ENCODE data around the gene ZNF837.

Gene ZNF837

GRCh38 chr19:58394821-58395219 is 14.0 kb upstream of the ZNF837 start:
- no peak for FAIRE-seq
- TF ChIP-seq TAF1 (IDR thresholded peaks at IDR 0.05; ENCODE audit: borderline replicate concordance, low read depth, low read length) (no peak), POLR2A (IDR thresholded peaks at IDR 0.05; ENCODE audit: low read depth, low read length) (no peak), POLR2AphosphoS5 (IDR thresholded peaks at IDR 0.05; ENCODE audit: low read depth, low read length) (no peak; the same call in 1 of the 2 replicates)
- DNase-seq (ENCODE audit: insufficient read length) = no peak

GRCh38 chr19:58393725-58394033 is 12.8 kb upstream of the ZNF837 start:
- FAIRE-seq = no peak
- TF ChIP-seq TAF1 (IDR thresholded peaks at IDR 0.05; ENCODE audit: borderline replicate concordance, low read depth, low read length) (no peak), POLR2A (IDR thresholded peaks at IDR 0.05; ENCODE audit: low read depth, low read length) (no peak)
- no peak for DNase-seq (ENCODE audit: insufficient read length)

DNA sequence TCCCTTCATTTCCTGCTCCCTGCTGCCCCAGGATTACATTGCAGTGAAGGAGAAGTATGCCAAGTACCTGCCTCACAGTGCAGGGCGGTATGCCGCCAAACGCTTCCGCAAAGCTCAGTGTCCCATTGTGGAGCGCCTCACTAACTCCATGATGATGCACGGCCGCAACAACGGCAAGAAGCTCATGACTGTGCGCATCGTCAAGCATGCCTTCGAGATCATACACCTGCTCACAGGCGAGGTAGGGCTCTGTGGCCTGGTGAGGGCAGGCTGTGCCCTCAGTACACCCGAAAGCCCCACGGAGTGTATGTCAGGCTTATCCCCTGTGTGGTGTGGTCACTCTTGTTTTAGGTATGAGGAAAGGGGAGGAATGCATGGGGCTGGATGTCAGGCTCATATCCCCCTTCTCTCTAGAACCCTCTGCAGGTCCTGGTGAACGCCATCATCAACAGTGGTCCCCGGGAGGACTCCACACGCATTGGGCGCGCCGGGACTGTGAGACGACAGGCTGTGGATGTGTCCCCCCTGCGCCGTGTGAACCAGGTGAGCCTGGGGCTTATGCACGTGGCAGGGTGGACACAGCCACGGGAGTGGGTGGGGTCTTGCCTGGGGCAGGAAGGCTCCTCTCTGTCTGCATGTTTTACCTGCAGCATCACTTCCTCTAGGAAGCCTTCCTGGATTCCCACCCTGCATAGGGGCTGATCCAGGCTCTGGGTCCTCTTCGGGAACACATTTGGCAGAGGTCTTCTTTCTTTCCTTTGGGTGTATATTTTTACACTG is 12.3 kb upstream of the ZNF837 start:
- FAIRE-seq (no peak), DNase-seq (ENCODE audit: insufficient read length) (no peak)
- peak; percentile 60; the same call in 1 of the 2 replicates for TF ChIP-seq POLR2A (IDR thresholded peaks at IDR 0.05; ENCODE audit: low read depth, low read length)
- TF ChIP-seq POLR2AphosphoS5 (IDR thresholded peaks at IDR 0.05; ENCODE audit: low read depth, low read length) = peak; percentile 78; the same call in 1 of the 2 replicates
- no peak for TF ChIP-seq TAF1 (IDR thresholded peaks at IDR 0.05; ENCODE audit: borderline replicate concordance, low read depth, low read length)

- TF ChIP-seq TAF1 (IDR thresholded peaks at IDR 0.05; ENCODE audit: borderline replicate concordance, low read depth, low read length) (no peak), POLR2A (IDR thresholded peaks at IDR 0.05; ENCODE audit: low read depth, low read length) (no peak), POLR2AphosphoS5 (IDR thresholded peaks at IDR 0.05; ENCODE audit: low read depth, low read length) (no peak)
- FAIRE-seq (no peak), DNase-seq (ENCODE audit: insufficient read length) (no peak)
Observed at GRCh38 chr19:58388175-58388526, 7.3 kb upstream of the ZNF837 start.

DNA sequence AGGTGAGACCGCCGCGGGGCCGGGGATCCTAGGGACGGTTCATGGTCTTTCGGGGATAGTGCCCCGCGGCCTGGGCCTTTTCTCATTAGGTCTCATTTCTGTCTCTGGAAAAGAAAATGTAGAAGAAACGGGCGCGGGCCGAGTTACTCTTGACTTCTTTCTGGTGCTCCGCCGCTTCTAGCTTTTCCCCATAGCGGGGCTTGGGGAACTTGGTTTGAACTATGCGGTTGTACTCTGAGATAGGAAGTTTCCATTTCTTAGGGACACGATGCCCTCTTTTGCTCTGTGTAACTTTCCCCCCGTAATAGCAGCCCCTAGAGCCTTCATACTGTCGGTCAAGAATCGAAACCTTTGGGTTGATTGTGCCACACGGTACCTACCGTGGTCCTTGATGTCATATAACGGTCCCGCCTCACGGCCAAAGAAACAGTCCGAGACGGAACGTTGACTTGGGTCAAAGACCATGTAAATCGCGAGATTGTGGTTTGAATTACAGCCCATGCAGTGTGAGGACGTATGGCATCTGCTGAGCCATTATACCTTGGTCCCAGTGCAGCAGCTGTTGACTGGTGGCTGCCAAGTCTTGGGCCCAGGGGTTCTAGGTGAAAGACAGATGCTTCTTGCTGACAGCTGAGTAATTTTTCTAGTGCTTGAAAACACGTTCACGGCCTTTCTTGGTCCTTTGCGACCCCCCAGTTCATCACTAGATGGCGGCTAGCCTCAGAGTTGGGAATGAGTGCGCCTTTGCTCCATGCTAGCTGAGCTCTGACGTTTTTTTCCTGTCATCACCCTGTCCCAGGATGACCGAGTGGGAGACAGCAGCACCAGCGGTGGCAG is 6.7 kb upstream of the ZNF837 start:
- TF ChIP-seq POLR2A (IDR thresholded peaks at IDR 0.05; ENCODE audit: low read depth, low read length) (no peak), POLR2AphosphoS5 (IDR thresholded peaks at IDR 0.05; ENCODE audit: low read depth, low read length) (no peak), TAF1 (IDR thresholded peaks at IDR 0.05; ENCODE audit: borderline replicate concordance, low read depth, low read length) (no peak)
- no peak for DNase-seq (ENCODE audit: insufficient read length)
- no peak for FAIRE-seq

- FAIRE-seq = peak; percentile 98
- peak; percentile 99 for DNase-seq (ENCODE audit: insufficient read length)
- TF ChIP-seq TAF1 (IDR thresholded peaks at IDR 0.05; ENCODE audit: borderline replicate concordance, low read depth, low read length) (peak; percentile 96), POLR2AphosphoS5 (IDR thresholded peaks at IDR 0.05; ENCODE audit: low read depth, low read length) (peak; percentile 94), POLR2A (IDR thresholded peaks at IDR 0.05; ENCODE audit: low read depth, low read length) (peak; percentile 96)
Observed at GRCh38 chr19:58386576-58387337, 5.9 kb upstream of the ZNF837 start, which contains the start of gene RPS5. RPS5 (plus strand) TSS chr19:58387269; CDS start chr19:58388138, 869 bp downstream.

DNA sequence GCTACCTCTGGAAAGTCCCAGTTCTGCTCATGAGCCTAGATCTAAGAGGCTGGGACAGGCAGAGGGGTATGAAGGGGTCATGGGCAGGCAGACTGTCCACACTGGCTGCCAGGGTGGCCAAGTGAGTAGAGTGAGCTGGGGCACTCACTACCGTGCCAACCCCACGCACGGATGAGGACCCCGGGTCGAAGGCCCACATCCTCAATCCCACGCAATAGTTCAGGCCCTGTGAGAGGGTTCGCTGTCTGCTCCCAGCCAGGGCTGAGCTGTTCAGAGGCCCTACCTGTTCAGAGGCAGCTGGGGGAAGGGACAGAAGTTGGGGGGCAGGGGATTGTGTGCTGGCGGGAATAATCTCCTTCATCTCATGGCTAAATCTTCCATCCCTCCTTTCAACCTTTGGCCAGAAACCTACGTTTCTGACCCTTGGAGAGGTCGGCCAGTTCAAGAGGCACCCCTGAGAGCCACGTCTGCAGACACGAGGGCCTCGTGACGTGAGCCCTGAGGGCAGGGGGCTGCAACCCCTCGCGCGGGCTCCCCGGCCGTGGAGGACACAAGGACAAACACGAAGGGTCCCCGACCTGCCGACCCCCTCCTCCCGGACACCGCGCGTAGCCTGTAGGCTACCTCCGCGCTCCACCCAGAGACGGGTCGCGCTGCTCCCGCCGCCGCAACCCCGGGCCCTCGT is 5.2 kb upstream of the ZNF837 start:
- FAIRE-seq (peak; percentile 63), DNase-seq (ENCODE audit: insufficient read length) (no peak)
- peak; percentile 74 for TF ChIP-seq POLR2A (IDR thresholded peaks at IDR 0.05; ENCODE audit: low read depth, low read length)
- peak; percentile 63; the same call in 1 of the 2 replicates for TF ChIP-seq POLR2AphosphoS5 (IDR thresholded peaks at IDR 0.05; ENCODE audit: low read depth, low read length)
- no peak; the same call in 1 of the 2 replicates for TF ChIP-seq TAF1 (IDR thresholded peaks at IDR 0.05; ENCODE audit: borderline replicate concordance, low read depth, low read length)

DNA sequence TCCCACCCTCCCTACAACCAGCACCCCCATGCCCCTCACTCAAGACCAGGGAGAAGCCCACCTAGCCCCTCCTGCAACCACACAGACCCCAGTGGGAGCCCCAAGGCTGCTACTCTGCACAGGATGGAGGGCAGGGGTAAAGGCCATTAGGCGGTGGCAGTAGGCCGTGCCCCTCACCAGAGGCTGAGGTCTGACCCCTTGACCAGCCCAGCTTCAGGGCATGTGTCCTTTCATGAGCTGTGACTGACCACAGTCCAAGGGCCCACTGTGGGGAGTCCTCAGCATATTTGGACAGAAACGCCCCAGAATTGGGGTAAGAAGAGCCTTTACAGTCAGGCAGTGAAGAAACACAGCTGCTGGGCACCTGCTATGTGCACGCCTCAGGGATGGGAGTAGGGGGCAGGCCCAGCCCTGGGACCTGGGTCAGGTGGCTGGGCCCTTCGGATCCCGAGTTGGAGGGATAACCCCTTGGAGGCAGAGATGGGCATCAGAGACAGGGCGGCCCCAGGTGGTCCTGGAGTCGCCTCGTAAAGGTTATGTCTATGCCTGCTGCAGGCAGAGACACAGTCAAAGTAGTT is 4.6 kb upstream of the ZNF837 start:
- FAIRE-seq = no peak
- TF ChIP-seq POLR2A (IDR thresholded peaks at IDR 0.05; ENCODE audit: low read depth, low read length) (no peak), POLR2AphosphoS5 (IDR thresholded peaks at IDR 0.05; ENCODE audit: low read depth, low read length) (no peak), TAF1 (IDR thresholded peaks at IDR 0.05; ENCODE audit: borderline replicate concordance, low read depth, low read length) (no peak)
- no peak for DNase-seq (ENCODE audit: insufficient read length)

DNA sequence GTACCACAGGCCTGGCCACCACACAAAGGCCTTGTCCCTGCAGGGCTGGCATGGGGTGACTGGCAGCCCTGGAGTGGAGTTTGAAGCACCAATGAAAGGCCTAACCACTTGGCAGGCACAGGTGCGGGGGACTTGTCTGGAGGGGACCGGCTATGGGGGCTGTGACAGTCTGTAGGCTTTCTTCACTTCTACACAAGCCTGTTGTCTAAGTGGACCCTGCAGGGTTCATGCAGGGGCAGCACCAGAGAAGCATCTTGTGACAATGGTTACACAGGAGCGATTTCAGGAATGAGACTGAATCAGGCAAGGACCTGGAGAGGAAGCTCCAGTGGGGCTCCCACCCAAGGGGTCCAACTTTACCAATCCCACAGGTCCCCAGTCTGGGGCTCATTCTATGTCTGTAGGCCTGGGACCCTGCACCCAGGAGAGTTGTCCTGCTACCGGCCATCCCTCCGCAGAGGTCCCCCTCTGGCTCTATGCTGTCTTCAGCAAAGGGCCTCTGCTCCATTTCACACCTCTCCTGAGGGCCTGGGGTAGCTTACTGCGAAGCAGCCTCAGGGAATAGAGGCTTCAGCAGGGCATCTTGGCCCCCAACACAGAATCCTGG is 2.3 kb upstream of the ZNF837 start:
- FAIRE-seq = no peak
- DNase-seq (ENCODE audit: insufficient read length) = no peak

More for the DNA sequence above, 2.3 kb upstream of the ZNF837 start:
- TF ChIP-seq POLR2A (IDR thresholded peaks at IDR 0.05; ENCODE audit: low read depth, low read length) (no peak), POLR2AphosphoS5 (IDR thresholded peaks at IDR 0.05; ENCODE audit: low read depth, low read length) (no peak), TAF1 (IDR thresholded peaks at IDR 0.05; ENCODE audit: borderline replicate concordance, low read depth, low read length) (no peak)

All from GM12892 (cell line).